Vagina (tissue), 2 donors: ENCODE results near the gene PRRG4. TPM values are rescaled to one million over a fixed set of nuclear protein-coding genes. Genes with fewer than 3 reads are reported as not detected.
A peak's percentile ranks its signal among the peaks of the same experiment; 100 is the strongest.
"Not testable (repeated sequence)": the region's sequence is repeated elsewhere in the genome, so short reads cannot be mapped to it uniquely, and the experiment has no call there.

ENCODE experiments used
- DNase-seq, 2 donors: peaks; one replicate each; pipeline ENCODE4 v3.0.0-alpha.2; 2017; ENCODE audit errors: extremely low spot score in 2 of 2
- H3K27ac ChIP-seq: fragments of 200-600 bp; sonication (generic); one replicate; pipeline ENCODE4 v1.5.1; 2019
- H3K27me3 ChIP-seq: fragments of 200-600 bp; sonication (generic); one replicate; pipeline ENCODE4 v1.5.1; 2019
- H3K36me3 ChIP-seq, 2 donors: fragments of 200-600 bp; sonication (generic); one replicate each; pipeline ENCODE4 v1.5.1; 2017 to 2019
- H3K4me1 ChIP-seq: fragments of 200-600 bp; sonication (generic); one replicate; pipeline ENCODE4 v1.5.1; 2019
- H3K4me3 ChIP-seq, 2 donors: fragments of 200-600 bp; sonication (generic); 1 replicate in 1 of 2; 2 replicates in 1 of 2; pipeline ENCODE4 v1.5.1; 2016 to 2019
- H3K9me3 ChIP-seq: fragments of 200-600 bp; sonication (generic); one replicate; pipeline ENCODE4 v1.5.1; 2019
- CTCF ChIP-seq, 3 experiments: fragments of 450-650 bp in 2 of 3; fragments of 200-600 bp in 1 of 3; sonication (generic) in 1 of 3; IDR thresholded peaks; one replicate each; pipeline ENCODE4 v1.5.1; 2017 to 2019; ENCODE audit warnings: antibody characterized with exemption in 3 of 3, mild to moderate bottlenecking in 2 of 3, moderate library complexity in 2 of 3
- POLR2A ChIP-seq, 2 donors: fragments of 450-650 bp; IDR thresholded peaks; one replicate each; pipeline ENCODE4 v1.6.1; 2017; ENCODE audit warnings: antibody characterized with exemption in 2 of 2, mild to moderate bottlenecking in 2 of 2, moderate library complexity in 2 of 2
- POLR2AphosphoS5 ChIP-seq, 2 donors: sonication (generic); formaldehyde crosslinking; IDR thresholded peaks; one replicate each; pipeline ENCODE4 v1.9.0; 2017; ENCODE audit warnings: antibody characterized with exemption in 2 of 2, mild to moderate bottlenecking in 2 of 2, low read depth in 1 of 2; ENCODE audit not compliant: insufficient read depth in 1 of 2
- intact Hi-C: fragments of 100-400 bp; cut with DNase I; formaldehyde crosslinking; loops from one replicate; pipeline ENCODE4 v1.15.1; 2023
- total RNA-seq: library from RNA; depleted of rRNA; stranded (reverse); fragments of >200 nt; gene quantifications from one replicate; pipeline ENCODE4 v1.2.3, GENCODE V29; 2016

Gene PRRG4
- 21.1 TPM for total RNA-seq

GRCh38 chr11:32829680-32830412, at the start of gene PRRG4:
Gene PRRG4, plus strand, starts transcription at chr11:32829927. Its CDS starts 603 bp downstream, at chr11:32830530.
- H3K9me3 ChIP-seq = no peaks in the 10 kb centered on the region
- peaks cover 12% of the 10 kb centered on the region for H3K4me1 ChIP-seq
- TF ChIP-seq POLR2A (IDR thresholded peaks at IDR 0.05) = peak in 1 of 2 donors; percentile 18
- TF ChIP-seq CTCF (IDR thresholded peaks at IDR 0.05) = no peak
- TF ChIP-seq POLR2AphosphoS5 (IDR thresholded peaks at IDR 0.05; ENCODE audit: insufficient read depth in 1 of 2, low read depth in 1 of 2) = peak in 1 of 2 donors; percentile 48
- DNase-seq = no peak
- intact Hi-C loops = no loop called here
- peak within 1 kb of the TSS; percentile 90 for H3K27ac ChIP-seq
- H3K4me3 ChIP-seq = peak within 1 kb of the TSS; percentile 66 to 67
- no peaks in the 10 kb centered on the region for H3K36me3 ChIP-seq
- no peaks in the 10 kb centered on the region for H3K27me3 ChIP-seq

DNA sequence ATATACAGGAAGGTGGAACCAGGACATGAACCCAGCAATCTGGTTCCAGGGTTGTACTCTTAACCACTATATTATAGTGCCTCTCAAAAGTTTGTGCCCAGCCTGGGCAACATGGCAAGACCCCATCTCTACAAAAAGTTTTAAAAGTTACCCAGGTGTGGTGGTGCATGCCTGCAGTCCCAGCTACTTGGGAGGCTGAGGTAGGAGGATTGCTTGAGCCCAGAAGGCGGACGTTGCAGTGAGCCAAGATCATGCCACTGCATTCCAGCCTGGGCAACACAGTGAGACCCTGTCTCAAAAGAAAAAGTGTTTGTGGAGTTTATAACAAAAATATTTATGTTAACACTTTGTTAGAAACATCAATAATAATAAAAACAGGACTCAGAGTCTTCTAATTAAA, 48.9 kb upstream of the PRRG4 start:
- H3K9me3 ChIP-seq, H3K27ac ChIP-seq, H3K27me3 ChIP-seq, H3K4me1 ChIP-seq, DNase-seq, H3K4me3 ChIP-seq, intact Hi-C loops, H3K36me3 ChIP-seq: not testable (repeated sequence)

DNA sequence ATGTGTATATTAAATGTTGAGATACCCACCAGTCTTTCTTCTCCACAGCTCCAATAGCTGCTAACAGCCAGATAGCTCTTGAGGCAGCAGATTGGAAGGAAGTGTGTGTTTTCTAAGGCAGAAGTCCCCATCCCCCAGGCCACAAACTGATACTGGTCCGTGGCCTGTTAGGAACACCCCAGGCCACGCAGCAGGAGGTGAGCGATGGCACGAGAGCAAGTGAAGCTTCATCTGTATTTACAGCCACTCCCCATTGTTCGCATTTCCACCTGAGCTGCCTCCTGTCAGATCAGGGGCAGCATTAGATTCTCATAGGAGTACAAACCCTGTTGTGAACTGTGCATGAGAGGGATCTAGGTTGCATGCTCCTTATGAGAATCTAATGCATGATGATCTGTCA, 48.0 kb upstream of the PRRG4 start:
- DNase-seq = no peak
- no peak overlapping the region for H3K27ac ChIP-seq
- H3K4me1 ChIP-seq = no peaks in the 10 kb centered on the region
- intact Hi-C loops = no loop called here
- H3K36me3 ChIP-seq = no peaks in the 10 kb centered on the region
- TF ChIP-seq POLR2AphosphoS5 (IDR thresholded peaks at IDR 0.05; ENCODE audit: insufficient read depth in 1 of 2, low read depth in 1 of 2) (no peak), POLR2A (IDR thresholded peaks at IDR 0.05) (no peak), CTCF (IDR thresholded peaks at IDR 0.05) (no peak)
- H3K27me3 ChIP-seq = no peaks in the 10 kb centered on the region
- H3K4me3 ChIP-seq = no peak overlapping the region
- no peaks in the 10 kb centered on the region for H3K9me3 ChIP-seq

DNA sequence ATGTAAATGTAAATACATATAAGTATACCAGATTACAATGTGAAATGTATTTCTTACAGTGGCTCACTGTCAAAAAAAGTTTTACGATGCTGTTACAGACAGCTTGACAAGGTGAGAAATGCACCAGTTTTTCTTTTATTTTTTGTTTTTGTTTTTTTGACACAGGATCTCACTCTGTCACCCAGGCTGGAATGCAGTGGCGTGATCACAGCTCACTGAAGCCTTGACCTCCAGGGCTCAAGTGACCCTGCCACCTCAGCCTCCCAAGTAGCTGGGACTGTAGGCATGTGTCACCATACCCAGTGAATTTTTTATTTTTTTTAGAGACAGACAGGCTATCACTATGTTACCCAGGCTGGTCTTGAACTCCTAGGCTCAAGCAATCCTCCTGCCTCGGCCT, 44.5 kb upstream of the PRRG4 start:
- intact Hi-C loops = no loop called here
- no peak overlapping the region for H3K4me3 ChIP-seq
- no peaks in the 10 kb centered on the region for H3K9me3 ChIP-seq
- H3K4me1 ChIP-seq = no peaks in the 10 kb centered on the region
- no peak for DNase-seq
- H3K27me3 ChIP-seq = no peaks in the 10 kb centered on the region
- TF ChIP-seq CTCF (IDR thresholded peaks at IDR 0.05) (no peak), POLR2AphosphoS5 (IDR thresholded peaks at IDR 0.05; ENCODE audit: insufficient read depth in 1 of 2, low read depth in 1 of 2) (no peak), POLR2A (IDR thresholded peaks at IDR 0.05) (no peak)
- H3K36me3 ChIP-seq = no peaks in the 10 kb centered on the region
- H3K27ac ChIP-seq = no peak overlapping the region

GRCh38 chr11:32786811-32787210, 42.9 kb upstream of the PRRG4 start:
- no peak overlapping the region for H3K4me3 ChIP-seq
- H3K36me3 ChIP-seq = no peaks in the 10 kb centered on the region
- H3K27ac ChIP-seq = no peak overlapping the region
- no peaks in the 10 kb centered on the region for H3K4me1 ChIP-seq
- H3K9me3 ChIP-seq = no peaks in the 10 kb centered on the region
- TF ChIP-seq POLR2AphosphoS5 (IDR thresholded peaks at IDR 0.05; ENCODE audit: insufficient read depth in 1 of 2, low read depth in 1 of 2) (no peak), POLR2A (IDR thresholded peaks at IDR 0.05) (no peak), CTCF (IDR thresholded peaks at IDR 0.05) (no peak)
- intact Hi-C loops = no loop called here
- DNase-seq = no peak
- H3K27me3 ChIP-seq = no peaks in the 10 kb centered on the region
